ENCODE results near the gene TBC1D22B.

GRCh38 chr6:37280162-37280887 lies 22.8 kb downstream of the TBC1D22B start:
- TF ChIP-seq CTCF (conservative IDR thresholded peaks at IDR 0.05; ENCODE audit: low read depth, low read length) (no peak), EZH2 (IDR thresholded peaks at IDR 0.05; ENCODE audit: low read length, unreplicated experiment) (no peak)

All from PC-3 (cell line).